ENCODE results near the gene WTAP.
"Not testable (repeated sequence)": the region's sequence is repeated elsewhere in the genome, so short reads cannot be mapped to it uniquely, and the experiment has no call there.

WTAP gene

DNA sequence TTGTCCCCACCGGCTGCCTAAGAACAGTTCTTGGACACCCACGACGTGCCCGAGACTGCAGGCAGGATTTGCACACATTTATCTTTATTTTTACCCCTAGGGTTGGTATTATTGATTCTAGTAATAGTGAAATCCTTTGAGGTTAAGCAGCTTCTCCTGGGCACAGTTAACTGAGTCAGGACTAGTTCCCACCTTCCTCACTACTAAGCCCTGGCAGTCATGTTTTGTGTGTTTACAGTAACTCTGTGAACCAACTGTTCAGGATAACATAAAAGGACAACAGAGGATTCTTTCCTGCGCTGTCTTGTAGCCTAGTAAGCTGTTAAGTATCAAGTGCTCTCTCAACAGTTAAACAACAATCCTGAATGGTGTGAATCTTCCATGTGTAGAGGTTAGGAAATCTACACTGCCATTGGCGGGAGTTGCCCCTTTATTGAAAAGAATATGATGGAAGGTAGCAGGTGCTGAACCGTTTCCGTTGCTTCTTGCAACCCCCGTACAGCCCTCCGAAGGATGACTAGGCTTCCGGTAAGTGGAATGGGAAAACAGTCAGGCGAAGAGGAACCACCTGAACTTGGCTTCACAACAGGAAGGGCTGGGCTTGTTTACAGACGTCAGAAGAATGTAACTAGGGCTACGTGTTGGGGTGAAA lies 33.3 kb upstream of the WTAP start:
- DNase-seq (ENCODE audit: low read depth, low spot score) = peak; percentile 8

DNA sequence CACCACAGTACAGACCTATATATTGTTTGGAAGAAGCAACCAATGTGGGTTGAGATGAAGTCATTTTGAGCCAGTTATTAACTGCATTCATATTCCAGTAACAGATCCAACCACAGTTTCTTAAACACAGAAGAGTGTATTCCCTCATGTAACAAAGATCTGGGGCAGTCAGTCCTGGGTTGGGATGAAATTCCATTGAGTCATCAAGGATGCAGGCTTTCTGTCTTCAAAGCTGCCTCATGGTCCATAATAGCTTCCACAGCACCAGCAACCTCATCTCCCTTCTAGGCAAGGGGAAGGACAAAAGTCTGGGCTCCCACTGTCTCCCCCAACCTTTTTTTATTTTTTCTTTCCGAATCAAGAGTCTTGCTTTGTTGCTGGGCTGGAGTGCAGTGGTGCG lies 31.3 kb upstream of the WTAP start:
- no peak for DNase-seq (ENCODE audit: low read depth, low spot score)

DNA sequence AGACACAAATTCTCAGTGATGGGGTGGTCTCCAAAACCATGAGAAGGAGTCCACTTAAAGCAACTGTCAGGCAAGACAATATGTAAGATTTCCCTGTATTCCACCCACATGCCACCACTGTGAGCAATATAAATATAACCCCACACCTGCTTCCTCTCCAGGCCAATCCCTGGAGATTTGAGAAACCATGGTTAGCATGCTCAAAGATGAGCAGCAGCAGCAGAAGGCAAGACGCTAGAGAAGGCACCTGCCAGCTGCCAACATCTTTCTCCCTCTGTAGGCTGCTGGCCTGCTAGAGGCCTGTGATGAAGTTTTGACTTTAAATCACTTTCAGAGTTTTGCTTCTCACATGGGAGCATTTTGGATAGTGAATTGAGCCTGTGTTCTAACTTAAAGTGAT lies 26.3 kb upstream of the WTAP start:
- DNase-seq (ENCODE audit: low read depth, low spot score) = no peak

DNA sequence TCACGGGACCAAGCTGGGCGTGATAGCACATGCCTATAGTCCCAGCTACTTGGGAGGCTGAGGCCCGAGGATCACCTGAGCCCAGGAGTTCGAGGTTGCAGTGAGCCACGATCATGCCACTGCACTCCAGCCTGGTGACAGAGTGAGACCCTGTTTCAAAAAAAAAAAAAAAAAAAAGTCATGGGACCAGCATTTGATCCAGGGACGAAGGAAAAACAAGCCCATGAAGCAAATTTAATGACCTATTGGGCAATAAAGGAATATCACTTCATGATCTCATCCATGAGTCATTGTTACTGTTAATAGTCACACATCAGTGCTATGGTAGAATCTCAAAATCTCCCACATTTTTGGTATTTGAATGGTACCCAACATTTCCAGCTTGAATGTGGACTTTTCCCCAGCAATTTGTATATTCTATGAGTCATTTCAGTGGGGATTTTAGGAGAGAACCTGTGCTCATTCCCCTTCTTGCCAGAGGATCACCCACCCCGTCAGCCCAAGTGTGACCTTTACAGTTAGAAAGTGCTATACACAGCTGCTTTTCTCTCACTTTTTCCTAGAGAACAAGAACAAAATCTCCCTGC lies 25.8 kb upstream of the WTAP start:
- no peak for DNase-seq (ENCODE audit: low read depth, low spot score)

DNA sequence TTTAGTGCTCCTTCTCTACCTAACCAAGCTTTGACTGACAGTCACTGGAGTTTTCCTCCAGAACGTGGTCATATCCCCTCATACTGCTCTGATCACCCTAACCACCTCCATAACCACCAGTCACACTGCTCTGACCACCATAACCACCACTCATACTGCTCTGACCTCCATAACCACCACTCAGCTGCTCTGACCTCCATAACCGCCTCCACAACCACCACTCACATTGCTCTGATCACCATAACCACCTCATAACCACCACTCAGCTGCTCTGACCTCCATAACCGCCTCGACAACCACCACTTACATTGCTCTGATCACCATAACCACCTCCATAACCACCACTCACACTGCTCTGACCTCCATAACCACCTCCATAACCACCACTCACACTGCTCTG lies 16.7 kb upstream of the WTAP start:
- not testable (repeated sequence) for DNase-seq (ENCODE audit: low read depth, low spot score)

DNA sequence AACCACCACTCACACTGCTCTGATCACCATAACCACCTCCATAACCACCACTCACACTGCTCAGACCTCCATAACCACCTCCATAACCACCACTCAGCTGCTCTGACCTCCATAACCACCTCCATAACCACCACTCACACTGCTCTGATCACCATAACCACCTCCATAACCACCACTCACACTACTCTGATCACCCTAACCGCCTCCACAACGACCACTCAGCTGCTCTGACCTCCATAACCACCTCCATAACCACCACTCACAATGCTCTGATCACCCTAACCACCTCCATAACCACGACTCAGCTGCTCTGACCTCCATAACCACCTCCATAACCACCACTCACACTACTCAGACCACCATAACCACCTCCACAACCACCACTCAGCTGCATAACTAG lies 14.9 kb upstream of the WTAP start:
- not testable (repeated sequence) for DNase-seq (ENCODE audit: low read depth, low spot score)

DNA sequence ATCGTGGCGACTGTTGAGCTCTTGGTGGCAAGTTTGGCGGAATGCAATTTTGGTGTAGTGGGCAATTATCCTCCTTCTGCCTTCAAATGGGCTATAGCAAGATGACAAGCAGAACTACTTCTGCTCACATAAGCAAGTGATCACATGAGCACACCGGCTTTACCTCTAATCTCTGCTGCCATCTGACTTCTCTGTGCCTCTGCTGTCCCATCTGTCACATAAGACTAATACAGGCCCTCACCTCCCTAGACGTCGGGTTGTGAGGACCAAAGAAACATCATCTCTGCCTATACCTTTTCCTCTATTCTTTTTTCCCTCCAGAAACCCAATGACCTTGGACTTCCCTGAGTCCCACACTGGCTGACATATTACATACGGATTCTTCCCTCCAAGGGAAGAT lies 13.3 kb upstream of the WTAP start:
- DNase-seq (ENCODE audit: low read depth, low spot score) = no peak

DNA sequence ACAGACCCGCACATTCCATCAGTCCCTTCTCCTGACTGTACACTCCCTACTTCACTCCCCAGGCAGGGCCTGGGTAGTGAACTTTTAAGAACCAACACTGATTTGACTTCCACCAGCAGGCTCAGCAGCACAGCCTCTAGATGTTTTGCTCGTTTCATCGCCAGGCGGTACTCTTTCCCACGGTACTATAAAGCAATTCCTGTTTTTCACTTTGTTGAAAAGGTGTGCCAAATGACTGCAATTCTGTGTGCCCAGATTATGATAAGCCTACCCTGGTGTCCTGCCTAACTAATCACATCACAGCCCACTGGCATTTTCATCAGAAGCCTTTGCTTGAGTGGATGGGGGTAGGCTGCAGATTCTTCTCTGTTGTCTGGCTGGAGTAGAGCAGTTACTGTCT lies 12.9 kb upstream of the WTAP start:
- no peak for DNase-seq (ENCODE audit: low read depth, low spot score)

DNA sequence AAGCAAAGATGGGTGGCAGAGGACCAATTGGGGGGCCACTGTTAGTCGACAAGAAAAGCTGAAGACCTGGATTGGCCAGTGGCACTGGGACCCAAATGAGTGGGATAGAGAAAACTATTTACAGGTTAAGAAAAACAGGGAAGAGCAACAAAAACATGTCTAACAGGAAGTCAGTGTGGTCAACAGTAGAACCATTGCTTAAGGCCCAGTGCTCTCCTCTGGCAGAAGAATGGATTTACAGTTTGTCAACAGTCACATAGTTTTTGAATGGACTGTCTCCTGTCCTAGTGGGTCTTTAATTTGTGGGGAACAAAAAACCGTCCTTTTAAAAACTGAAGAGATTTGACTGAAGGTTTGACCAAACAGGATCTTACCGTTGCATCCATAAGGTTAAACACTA lies 12.1 kb upstream of the WTAP start:
- no peak for DNase-seq (ENCODE audit: low read depth, low spot score)

DNA sequence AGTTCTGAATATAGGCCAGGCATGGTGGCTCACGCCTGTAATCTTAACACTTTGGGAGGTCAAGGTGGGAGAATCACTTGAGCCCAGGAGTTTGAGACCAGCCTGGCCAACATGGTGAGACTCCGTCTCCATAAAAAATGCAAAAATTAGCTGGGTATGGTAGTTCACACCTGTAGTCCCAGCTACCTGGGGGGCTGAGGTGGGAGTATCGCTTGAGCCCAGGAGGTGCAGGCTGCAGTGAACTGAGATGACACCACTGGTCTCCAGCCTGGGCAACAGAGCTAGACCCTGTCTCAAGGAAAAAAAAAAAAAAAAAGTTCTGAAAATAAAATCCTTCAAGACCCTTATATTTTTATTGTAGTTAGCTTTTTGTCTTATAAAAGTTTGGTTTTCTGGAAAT lies 11.7 kb upstream of the WTAP start:
- DNase-seq (ENCODE audit: low read depth, low spot score) = no peak

DNA sequence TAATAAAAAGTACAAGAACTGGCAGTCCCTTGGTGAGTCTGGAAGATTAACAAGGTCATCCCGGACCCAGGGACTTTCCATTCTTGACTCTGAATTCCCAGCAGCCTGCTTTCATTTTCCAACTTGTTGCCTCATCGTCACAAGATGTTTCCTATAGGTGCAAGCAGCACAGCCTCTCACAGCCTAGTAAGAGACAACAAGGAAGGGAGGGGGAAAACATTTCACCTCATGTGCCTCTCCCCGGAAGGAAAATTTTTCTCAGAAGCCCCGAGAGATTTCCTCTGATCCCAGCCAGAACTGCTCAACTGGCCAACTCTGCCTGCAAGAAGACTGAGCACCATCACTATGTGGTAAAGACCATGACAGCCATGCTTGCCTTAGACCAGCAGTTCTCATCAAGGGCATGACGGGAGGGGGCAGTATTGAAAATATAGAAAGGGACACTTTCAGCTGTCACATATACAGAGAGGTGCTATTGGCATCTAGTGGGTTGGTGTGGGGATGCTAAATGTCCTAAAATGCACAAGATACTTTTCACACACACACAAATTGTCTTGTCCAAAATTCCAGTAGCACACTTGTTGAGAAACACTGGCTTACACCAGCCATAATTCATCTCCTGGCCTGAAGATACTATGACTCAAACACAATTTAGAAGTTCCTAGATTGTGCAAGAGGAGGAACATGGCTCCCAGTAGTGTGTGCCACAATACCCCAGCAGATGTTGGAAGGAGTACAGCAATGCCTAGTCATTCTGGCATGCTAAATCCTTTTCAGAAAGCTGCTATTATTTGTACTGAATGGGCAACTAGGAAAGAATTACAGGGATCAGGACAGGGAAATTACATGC lies 10.8 kb upstream of the WTAP start:
- DNase-seq (ENCODE audit: low read depth, low spot score) = no peak

DNA sequence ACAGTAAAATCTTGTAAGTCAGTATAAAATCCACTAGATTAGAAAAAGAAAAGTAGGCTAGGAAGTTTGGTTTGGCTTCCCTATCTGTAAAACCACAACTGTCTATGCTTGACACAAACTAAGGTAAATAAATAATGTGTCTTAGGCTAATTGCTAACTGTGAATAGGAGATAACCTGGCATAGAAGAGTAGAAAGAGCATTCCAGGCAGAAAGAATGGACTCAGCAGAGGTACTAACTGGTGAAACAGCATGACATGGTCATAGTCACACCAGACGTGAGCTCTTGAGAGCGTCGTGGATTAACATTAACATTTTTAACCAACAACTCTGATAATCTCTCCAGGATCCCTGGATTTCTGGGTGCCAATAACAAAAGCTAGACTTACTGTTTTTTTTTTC lies 8.7 kb upstream of the WTAP start:
- no peak for DNase-seq (ENCODE audit: low read depth, low spot score)

DNA sequence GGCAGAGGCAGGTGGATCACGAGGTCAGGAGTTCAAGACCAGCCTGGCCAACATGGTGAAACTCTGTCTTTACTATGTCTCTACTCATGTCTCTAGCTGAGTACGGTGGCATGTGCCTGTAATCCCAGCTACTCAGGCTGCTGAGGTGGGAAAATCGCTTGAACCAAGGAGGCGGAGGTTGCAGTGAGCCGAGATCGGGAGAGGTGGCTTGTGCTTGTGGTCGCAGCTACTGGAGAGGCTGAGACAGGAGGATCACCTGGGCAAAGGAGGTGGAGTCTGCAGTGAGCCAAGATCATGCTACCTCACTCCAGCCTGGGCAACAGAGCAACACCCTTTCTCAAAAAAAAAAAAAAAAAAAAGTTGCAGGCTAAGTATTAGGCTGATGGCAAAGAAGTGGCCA lies 8.0 kb upstream of the WTAP start:
- DNase-seq (ENCODE audit: low read depth, low spot score) = no peak

DNA sequence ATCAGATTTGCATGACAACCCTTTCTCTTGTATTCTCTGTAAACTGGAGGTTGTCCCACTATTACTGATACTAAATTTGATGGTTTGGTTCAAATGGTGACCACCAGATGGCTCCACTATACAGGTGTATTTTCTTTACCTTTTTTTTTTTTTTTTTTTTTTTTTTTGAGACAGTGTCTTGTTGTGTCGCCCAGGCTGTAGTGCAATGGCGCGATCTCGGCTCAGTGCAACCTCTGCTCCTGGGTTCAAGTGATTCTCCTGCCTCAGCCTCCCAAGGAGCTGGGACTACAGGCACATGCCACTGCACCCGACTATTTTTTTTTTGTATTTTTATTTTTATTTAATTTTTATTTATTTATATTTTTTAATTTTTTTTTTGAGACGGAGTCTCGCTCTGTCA lies 6.6 kb upstream of the WTAP start:
- no peak for DNase-seq (ENCODE audit: low read depth, low spot score)

DNA sequence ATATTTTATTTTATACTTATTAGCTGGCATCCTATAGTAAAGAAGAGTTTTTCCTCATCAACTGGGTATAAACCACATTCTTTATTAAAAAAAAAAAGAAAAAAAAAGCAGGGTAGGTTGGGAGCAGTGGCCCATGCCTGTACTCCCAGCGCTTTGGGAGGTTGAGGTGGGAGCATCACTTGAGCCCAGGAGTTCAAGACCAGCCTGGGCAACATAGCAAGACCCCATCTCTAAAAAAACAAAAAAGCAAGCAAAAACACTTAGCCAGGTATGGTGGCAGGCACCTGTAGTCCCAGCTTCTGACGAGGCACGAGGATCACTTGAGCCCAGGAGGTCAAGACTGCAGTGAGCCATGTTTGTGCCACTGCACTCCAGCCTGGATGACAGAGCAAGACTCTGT lies 5.3 kb upstream of the WTAP start:
- not testable (repeated sequence) for DNase-seq (ENCODE audit: low read depth, low spot score)

DNA sequence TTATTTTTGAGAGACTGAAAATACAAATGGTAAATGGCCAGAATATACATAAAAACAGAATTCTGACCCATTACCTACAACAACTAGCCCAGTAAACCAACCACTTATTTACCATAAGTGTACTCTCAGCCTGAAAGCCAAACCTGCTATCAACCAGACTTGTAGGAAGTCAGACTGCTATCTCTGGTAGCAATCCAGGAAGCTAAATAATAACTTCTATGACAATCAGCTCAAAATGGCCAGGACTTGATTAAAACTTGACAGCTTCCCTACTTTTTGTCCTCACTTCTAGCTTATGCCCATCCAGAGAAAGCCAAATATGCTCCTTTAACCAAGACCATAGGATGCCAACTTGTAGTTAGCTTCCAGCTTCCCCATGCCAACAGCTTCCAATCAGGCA lies 4.7 kb upstream of the WTAP start:
- DNase-seq (ENCODE audit: low read depth, low spot score) = no peak

DNA sequence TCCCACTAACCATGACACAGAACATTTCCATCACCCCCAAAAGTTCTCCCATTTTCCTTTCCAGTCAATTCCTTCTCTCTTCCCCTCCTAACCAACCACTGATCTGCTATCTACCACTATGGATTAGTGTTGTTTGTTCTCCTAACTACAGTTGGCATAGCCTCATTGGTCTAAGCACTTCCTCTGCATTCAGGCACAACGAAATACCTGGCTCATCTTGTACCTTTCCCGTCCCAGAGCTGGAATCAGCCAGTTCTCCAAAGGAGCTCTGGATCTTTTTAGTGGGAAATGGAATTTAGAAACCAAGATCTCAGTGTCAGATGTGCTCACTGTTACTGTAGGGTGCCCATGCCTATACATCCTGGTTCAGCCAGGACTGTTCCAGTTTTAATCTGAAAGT lies 4.0 kb upstream of the WTAP start:
- no peak for DNase-seq (ENCODE audit: low read depth, low spot score)

DNA sequence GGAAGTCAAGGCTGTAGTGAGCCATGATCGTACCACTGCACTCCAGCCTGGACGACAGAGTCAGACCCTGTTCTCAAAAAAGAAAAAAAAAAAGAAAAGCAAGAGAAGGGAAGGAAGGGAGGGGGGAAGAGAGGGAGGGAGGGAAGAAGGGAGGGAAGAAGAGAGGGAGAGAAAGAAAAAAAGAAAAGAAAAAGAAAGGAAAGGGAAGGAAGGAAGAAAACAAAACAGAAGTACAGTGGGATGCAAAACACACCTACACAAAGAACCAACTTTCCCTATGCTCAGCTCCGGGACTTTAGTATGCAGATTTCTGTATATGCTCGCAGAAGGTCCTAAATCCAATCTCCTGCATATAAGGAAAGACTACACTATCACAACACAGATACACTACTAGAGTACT lies 2.5 kb upstream of the WTAP start:
- DNase-seq (ENCODE audit: low read depth, low spot score) = no peak

DNA sequence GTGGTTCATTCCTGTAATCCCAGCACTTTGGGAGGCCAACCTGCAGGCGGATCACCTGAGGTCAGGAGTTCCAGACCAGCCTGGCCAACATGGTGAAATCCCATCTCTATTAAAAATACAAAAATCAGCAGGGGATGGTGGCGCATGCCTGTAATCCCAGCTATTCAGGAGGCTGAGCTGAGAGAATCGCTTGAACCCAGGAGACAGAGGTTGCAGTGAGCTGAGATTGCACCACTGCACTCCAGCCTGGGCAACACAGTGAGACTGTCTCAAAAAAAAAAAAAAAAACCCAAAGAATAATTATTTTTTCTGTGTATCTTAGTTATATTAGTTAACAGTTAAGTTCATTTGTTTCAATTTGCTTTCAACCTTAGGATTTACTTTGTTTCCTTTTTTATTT lies 2.1 kb upstream of the WTAP start:
- DNase-seq (ENCODE audit: low read depth, low spot score) = not testable (repeated sequence)

DNA sequence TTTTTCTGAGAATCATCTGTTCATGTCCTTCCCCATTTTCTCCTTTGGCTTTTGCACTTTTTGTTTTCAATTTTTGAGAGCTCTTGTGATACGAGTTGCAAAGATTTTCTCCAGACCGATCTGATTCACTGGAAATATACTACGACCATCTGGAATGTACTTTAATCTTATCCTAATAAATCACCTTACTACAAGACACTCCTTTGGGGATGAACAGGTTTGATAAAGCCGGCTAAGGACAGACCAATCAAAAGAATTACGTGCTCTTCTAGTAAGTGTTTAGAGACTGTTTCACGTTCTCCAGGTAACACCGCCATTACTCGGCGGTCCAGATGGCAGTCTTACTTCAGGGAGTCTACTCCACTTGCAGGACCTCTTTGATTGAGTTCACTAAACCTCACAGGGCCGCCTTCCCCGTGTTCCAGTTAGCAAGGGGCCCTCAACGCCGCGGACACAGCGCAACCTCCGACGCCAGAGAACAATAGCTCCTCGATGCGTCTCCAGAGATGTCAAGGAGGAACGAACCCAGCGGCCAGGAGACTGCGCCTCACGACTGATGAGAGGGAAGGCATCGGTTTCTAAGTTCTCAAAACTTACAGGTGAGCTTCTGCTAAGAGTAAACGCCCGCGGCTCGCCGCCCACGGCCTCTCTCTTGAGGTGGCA lies 920 bp upstream of the WTAP start:
- DNase-seq (ENCODE audit: low read depth, low spot score) = no peak

DNA sequence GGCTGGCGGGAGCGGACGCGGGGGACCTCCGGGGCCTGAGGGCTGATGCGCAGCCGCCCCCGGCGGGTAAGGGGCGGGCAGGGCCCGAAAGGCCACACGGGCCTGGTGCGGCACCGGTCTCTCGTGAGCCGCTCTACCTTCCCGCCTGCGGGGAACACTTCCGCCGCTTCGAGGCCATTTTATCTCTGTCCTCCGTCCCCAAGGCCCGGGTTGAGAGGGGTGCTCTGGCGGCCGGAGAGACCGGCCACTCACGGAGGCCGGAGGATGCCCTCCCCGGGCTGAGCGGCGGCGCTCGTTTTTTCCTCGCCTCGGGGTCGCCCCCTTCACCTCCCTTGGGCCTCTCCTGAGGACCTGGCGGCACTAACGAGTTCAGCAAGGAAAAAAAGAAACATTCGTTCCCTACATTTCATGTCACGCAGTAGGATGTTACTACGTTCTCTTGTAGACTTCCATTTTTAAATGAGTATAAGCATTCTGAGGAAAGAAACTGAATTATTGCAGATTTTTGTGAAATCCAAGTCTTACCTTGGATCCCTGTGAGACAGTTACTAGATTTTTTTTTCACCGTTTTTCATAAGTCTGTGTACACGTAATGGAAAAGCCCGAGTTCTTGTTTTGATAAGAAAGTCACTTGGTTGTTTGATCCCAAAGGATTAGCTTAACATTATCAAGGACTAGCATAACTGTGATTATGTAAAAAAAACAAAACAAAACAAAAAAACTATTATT lies 575 bp downstream of the WTAP start:
- peak; percentile 70 for DNase-seq (ENCODE audit: low read depth, low spot score)

DNA sequence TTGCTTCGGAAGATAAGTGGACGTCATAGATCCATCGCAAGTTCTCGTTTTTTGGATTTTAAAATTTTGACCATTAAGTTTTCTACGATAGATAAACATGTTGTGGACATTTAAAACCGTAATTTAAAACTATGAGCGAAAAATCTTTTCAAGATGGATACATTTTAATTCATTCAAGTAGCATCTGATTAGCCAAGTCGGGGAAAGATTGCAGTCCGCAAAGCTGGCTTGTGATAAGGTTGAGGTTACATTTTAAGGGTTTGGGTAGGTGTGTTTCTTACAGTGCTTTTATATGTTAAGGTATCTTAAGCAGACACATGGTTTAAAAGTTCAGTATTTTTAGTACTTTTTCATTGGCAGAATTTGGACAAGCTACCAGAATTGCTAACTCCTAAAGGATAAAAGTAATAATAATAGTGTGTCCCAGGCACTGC lies 1.2 kb downstream of the WTAP start:
- DNase-seq (ENCODE audit: low read depth, low spot score) = no peak
